Activated CD4-positive, alpha-beta T cell treated with anti-CD3 and anti-CD28 coated beads, Interleukin-2, Interleukin-6, amounts not matched to agents 100 ng/mL and 50 ng/mL, durations not matched to agents 16 hours and 8 hours (primary cell): ENCODE data around the gene MBD2.
"Not testable (repeated sequence)": the region's sequence is repeated elsewhere in the genome, so short reads cannot be mapped to it uniquely, and the experiment has no call there.

Source experiments
- DNase-seq: peaks from one replicate; pipeline ENCODE4 v3.0.0-alpha.2; 2020

MBD2 gene

DNA sequence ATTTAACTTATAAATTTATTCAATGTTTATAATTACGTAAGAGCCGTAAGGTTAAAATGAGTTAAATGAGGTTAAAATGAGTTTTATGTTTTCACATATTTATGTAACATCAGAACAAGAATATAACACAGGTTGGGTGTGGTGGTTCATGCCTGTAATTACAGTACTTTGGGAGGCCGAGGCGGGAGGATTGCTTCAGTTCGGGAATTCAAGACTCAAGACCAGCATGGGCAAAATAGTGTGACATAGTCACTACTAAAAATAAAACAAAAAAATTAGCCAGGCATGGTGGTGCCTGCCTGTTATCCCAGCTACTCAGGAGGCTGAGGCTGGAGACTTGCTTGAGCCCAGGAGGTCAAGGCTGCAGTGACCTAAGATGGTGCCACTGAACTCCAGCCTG is 9.3 kb upstream of the MBD2 start:
- no peak for DNase-seq

DNA sequence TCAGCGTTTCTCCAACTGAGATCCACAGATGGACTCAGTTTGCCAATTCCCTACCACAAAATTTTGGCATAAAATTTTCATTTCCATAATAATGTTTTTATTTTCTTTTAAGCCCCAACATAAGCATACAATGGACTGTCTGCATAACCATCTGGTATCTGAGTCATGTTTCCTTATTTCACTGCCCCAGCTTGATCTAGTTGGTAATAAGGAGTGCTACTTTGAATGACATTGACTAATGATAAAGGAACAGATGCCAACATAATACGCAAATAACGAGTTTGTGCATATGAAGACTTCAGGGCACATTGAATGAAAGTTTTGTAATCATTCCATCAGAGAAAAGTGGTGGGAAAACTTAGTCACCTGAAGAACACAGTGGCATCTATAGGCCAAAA is 8.8 kb upstream of the MBD2 start:
- no peak for DNase-seq

DNA sequence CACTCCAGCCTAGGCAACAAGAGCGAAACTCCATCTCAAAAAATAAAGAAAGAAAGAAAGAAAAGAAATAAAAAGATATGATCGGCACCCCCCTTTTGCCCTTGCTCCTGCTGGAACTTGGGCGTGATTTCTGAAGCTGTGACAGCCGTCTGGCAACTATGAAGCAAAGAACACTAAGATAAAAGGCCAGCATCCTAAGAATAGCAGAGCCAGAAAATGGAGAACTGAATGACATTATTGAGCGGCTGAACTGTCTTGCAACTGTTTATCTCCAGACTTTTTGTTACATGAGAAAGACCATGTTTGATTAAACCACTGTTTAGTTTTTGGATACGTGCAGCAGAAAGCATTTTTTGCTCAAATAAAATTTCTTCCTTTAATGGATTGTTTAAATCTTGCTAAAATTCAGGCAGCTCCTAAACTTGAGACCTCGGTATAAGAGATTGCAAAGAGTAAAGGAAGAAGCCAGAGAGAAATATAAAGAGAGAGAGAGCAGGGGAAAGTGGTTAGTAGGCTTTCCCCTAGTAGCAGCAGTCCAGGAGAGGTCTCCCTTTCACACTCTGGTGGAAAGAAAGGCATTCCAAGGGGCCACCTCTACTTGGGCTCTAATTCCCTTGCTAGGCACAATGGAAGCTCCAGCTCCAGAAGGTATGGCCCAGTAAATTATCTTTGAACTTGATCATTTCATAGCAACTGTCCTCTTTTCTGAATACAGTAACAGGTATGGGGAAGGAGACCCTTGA is 8.2 kb upstream of the MBD2 start:
- no peak for DNase-seq

DNA sequence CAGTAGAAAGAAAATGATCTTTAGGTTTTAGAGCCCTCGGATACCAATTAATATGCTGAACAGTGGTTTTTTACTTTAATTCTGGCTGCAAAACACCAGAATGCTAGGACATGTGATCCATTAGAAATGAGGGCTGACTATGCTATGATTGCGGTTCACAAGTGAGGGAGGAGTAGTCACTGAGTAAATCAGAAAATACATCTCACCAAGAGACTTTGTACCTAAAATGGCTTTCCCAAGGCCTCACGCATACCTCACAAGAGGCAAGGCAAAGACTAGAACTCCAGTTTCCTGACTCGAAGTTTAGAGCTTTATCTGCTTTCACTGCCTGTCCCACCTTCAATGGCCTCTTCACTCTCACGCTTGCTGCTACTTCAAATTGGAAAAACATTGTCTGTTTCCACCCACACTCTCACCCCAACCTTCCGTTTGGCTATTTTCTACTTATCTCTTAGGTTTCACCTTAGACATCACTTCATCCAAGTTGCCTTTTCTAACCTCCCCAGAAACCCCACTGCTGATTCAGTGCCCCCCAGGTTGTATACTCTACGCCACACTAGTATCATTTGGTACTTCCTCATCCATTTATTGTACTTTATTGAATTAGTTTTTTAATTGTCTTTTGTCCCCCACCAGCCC is 5.1 kb upstream of the MBD2 start:
- DNase-seq = peak; percentile 39

DNA sequence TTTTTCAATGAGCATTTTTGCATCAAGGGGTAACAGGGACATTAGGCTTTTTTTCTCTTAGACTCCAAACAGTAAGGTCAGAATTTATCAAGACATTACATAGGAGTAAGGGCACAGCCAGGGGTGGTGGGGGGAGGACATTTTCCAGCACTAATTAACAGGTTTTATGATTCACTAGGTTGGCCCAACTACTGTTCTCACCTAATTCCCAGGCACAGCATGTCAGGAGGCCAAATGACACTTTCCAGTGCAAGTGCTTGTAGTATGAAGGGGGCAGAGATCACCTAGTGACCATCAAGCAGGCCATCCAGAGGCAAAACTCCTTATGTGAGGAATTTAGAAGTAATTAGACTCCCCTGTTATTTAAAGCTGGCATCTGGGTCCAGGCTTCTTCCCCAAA is 3.9 kb upstream of the MBD2 start:
- DNase-seq = no peak

DNA sequence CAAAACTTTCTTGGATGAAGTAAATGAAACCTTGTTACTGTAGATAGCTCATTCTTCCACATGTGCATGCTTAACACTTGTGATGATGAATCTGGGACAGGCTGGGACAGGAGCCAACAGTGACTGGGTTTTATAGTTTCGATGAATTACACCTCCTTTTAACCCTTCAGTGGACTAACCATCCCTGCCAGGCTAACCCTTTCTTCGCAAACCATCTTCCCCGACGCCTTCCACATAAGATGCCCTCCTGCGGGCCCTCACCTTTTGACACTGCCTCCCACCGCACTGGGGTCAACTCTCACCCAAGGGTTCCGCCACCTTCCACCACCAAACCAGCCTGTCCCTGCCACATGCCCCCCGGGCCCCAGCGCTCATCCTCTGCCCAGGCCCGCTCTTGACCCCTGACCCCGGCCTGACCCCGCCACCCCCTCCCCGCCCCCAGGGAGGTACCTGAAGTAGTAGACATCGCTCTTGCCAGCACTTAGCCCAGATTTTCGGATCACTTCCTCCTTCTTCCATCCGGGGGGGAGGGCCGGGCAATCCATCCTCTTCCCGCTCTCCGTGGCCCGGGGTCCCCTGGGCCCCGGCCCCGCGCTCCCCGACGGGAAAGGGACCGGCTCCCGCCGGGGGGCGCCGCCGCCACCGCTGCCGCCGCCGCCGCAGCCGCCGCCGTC is 764 bp downstream of the MBD2 start:
- DNase-seq = peak; percentile 60

DNA sequence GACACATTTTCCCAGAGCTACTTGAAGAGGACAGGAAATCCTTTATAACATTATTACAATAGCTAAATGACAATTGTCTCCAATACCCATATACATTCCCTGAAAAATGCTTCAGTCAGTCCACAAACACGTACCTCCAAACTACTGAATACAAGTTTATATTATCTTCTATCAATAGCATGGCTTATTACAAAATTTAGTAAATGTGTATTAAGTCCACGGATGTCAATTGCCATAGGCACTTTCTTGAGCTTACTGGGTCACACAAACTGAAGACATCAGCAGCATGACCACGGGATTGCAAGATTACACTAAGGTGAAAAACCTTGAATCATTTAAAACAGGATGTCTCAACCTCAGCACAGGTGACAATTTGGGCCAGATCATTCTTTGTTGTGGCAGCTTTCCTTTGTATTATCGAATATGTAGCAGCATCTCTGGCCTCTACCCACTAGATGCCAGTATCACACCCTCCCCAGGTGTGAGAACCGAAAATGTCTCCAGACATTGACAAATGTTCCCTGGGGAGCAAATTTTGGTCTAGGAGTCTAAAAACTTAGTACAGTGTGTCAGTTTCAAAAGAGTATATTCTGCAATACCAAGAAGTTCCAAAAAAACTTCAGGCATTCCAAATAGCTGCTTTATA is 1.4 kb downstream of the MBD2 start:
- peak; percentile 75 for DNase-seq

DNA sequence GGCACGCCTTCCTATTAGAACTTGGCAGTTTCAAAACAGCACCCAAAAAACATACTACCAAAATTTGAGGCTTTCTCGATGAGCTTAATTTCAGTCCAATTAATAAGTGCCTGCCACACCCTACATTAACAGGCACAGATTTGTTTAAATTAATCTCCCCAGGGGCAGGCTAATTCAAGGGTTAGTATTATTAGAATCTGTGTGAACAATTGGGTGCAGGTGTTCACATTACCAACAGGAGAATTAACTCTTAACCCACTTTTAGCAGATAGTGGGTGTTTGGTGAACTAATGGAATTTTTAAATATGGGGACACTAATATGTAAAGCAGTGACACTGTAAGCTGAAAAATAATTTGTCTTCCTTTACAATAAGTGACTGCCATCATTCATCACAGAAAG is 4.1 kb downstream of the MBD2 start:
- DNase-seq = no peak

DNA sequence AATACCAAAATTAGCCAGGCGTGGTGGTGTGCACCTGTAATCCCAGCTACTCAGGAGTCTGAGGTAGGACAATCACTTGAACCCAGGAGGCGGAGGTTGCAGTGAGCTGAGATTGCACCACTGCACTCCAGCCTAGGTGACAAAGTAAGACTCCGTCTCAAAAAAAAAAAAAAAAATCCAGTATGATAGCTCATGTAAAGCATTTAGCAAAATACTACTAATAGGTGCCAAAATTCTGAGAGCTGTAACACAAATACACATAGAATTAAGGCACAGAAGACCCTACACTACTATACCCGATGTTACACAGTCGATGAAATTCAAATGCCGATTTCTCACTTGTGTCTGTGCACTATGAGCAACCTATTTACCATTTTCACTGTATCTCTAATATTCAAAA is 5.7 kb downstream of the MBD2 start:
- not testable (repeated sequence) for DNase-seq

DNA sequence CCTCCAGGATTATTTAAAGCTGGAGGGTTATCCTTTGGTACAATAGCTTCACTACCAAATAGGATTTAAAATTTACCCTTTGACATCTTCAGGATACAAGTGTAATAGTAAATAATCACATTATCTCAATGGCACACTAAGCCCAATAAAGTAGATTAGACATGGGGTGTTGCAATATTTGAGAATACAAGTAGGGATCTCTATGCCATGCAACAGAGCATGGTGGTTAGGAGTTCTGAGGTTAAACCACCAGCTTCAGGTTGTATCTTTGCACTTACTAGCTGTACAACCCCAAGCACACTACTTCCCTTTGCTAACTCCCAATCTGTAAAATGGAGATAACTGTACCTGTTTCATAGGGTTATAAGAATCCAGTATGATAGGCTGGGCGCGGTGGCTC is 6.2 kb downstream of the MBD2 start:
- DNase-seq = no peak

DNA sequence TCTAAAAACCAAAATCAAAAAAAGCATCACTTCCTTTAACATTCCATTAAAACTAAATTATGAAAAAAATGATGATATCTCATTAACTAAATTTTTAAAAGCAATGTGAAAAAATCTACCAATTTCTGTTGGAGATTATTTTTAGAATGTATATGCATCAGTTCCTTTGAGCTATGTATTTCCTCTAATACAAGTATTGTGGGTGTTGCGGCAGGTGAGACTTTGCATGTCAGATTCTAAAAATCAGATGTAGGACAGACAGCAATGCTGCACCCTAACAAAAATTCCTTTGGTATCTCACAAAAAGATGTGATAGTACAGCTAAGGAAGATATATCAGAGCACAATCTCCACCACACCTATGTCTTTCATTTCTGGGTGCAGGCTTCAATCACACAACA is 6.8 kb downstream of the MBD2 start:
- no peak for DNase-seq

DNA sequence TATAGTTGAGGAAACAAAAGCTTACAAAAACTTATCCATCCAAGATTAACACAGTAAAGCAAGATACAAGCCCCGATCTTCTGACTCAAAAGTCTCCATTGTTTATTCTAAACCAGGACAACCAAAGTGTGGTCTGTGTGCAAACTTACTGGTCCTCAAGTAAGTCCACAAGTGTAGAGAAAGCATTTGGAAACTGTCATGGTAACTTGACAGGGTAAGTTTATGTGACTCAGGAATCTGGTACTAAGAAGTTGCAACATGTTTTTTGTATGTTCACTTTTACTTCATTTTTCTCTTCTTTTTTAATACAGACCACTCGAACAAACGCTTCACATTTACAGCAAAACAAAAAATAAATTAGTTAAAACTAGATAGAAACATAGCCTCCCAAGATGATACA is 9.4 kb downstream of the MBD2 start:
- no peak for DNase-seq

DNA sequence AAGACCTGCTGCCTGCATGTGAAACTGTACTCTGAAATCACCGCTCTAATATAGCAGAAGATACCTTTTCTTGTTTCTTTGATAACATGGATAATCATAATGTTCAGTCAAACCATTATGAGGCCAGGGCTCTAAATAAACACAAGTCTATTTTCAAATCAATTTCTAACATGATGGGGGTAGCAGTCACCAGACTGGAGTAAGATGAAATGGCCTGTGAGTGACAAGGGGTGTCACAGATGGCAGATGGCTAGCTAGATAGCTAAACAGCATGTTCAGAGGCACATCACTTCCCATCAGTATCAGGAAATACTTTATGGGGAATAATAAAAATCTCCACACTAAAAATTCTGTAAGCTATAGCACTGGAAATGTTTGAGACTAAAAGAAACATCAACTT is 14.0 kb downstream of the MBD2 start:
- DNase-seq = peak; percentile 15

DNA sequence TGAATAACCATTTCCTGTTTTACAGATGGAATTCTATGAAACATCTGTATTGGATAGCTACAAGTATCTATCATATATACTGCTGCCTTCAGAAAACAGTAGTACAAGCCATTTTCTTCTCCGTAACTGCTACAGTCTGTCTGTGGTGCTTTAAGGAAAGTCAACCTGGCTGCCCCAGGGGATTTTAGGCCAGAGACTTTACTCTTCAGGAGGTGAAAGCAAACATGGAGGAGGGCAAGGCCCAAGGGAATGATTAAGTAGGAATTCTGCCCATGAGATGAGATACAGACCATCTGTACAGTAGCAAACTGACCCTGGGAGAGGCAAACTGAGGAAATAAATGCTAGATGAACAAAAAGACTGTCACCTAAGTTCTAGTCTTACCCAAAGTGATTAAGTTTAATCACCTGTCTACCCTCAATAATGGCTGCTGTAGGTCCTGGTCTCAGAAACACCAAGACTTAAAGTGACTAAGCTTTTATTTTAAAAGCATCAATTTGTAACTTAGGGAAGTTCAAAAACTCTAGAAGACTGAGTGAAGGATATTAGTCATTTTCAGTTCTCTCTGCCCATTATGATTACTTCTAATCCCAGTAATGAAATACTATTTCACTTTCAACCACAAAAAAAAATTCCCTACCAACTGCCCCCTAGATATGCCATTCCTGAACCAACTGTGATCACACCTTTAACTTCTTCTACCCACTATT is 14.8 kb downstream of the MBD2 start:
- peak; percentile 55 for DNase-seq

DNA sequence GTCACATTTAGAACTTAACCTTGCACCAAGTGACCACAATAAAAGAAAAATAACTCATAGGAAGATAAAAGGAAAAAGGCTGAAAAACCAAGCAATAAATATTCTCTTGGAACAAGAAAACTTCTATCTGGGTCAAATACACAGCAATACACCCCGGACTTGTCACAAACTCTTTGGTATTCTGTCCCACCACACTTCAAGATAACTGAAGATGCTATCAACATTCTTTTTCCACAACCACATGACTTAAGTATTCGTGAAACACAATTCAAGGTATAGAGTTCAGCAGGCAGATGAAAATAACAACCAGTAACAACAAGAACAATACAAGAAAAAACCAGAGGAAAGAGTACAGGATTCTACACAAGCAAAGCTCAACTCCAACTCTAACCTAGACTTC is 18.0 kb downstream of the MBD2 start:
- no peak for DNase-seq

DNA sequence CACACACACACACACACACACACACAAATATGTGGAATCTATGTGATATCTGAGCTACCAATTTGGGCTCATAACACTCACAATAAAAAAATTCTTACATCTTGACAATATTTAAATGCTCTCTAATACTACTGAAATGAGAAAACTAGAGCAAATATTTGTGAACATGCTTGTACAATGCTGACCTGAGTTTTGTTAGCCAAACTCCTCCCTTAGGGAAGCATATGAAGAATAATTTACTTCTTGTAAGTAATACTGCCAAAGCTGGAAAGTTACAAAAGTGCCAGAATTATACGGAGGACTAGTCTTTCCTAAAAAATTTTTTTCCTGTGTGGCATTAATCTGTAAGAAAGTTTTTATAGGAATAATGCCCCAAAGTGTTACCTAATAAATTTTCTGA is 18.5 kb downstream of the MBD2 start:
- DNase-seq = no peak

DNA sequence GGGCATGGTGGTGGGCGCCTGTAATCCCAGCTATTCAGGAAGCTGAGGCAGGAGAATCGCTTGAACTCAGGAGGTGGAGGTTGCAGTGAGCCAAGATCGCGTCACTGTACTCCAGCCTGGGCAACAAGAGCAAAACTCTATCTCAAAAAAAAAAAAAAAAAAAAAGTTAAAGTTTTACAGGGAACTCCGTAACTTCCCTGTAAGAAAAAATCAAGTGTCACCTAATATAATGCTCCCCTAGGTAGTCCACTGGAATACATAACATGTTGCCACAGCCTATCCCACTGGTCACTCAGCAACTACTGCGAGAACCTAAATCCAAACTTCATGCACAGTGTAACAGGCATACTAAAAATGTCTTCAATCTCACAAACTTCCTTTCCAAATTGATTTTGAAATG is 19.0 kb downstream of the MBD2 start:
- not testable (repeated sequence) for DNase-seq

DNA sequence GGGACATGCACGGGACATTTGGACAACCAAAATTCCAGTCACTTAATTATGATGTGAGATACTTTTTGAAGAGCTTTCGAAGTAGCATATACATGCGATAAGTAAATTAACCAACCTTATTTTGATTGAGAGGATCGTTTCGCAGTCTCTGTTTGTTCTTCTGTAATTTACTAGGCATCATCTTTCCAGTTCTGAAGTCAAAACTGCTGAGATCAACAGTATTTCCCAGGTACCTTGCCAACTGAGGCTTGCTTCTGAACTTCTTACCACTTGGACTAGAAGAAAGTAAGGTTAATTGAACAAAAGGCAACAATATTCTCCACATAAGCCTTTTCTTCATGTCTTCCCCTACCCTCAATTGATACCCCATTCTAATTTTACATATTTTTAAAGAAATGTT is 19.6 kb downstream of the MBD2 start:
- no peak for DNase-seq

DNA sequence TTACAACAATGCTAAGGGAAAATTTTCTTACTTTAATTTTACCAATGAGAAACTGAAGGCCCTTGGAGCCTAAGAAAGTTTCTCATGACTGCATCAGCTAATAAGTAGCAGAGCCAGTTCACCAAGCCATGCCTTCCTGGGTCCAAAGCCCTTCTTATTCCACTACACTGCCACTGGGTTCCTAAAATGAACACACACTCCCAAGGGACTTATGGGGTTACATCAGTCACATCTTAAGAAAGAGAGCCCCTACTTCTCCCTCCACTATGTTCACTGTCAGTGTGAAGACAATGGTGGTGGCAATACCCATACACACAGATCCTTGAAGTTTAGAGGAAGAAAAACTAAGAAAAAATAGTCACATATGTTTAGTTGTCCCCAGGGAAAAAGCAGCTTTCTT is 20.6 kb downstream of the MBD2 start:
- no peak for DNase-seq

DNA sequence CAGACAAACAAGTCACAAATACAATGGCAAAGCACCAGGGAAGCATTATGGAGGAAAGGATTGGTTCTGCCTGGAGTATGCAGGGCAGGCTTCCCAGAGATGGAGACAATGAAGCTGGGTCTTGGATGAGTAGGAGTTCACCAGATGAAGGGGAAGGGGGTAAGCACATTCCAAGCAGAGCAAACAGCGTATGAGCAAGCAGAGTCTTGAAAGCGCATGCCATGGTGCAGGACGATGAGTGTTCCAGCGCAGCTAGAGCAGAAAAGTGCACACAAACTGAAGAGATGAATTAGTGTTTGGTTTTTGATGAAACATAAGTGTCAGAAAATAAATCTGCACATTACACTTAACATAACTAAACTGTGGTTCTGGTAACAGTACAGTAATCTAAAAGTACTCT is 21.6 kb downstream of the MBD2 start:
- DNase-seq = no peak

DNA sequence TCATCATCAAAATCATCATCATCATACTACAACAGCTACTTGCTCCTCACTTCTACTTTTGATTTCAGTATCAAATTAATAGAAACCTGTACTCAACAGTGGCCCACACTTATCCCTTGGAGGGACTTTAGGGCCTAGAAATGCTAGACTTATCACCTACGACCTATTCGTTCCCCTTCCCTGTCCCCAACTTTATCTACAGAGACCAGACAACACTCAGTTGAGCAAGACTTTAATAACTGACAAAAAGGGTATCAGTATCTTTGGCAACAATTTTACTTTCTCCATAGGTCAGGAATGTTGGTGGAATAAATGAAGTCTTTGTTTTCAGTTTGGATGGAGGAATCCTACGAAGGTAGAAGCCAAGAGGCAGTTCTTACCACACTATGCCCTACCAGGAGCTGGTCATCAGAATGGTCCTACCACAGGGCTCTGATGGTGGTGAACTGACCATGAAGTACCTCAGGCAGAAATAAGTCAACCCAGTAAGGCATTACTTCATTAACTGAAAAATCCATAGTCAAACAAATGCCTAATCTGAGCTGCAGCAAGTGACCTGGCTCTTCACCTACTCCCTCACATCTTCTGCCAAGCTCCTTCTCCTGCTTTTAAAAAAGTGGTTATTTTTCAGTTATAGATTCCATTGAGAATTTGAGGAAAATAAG is 26.6 kb downstream of the MBD2 start:
- no peak for DNase-seq

DNA sequence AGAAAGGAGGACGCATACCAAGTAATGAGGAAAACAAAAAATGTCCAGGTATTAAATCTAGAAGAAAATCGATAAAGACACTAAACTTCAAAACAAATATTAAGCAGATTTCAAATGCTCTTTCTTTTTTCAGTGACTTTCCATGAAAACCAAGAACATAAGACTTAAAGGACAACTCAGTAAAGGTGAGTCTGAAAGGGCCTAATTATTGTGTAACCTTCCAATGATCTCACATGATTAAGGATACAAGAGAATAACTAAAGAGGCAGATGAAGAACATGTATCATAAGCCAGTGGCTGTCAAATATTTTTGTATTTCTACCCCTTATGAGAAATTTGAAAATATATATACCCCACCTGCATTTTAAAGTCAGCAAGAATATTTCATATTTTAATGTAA is 30.7 kb downstream of the MBD2 start:
- DNase-seq = no peak

DNA sequence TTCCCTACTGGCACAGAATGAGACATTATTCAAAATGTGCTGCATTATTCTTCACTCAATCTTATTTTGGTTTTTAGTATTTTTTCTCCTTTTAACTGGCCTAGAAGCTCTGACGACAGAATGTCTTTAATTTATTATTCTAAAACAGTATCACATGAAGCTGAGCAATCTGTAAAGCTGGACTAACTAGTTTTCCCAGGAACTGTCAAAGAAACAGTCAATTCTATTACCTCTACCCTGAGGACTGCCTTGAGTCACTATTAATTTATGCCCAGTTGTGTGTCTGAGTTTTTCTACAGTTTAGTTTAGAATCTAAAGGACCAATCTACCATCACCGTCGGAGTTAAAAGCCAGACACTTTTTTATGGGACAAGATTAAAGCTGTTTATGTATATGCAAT is 31.6 kb downstream of the MBD2 start:
- DNase-seq = no peak
